GM23338 (cell line): Measurements from ENCODE around the gene HECTD3. TPM values are rescaled to one million over a fixed set of nuclear protein-coding genes. Genes with fewer than 3 reads are reported as not detected.
"Not testable (repeated sequence)": the region's sequence is repeated elsewhere in the genome, so short reads cannot be mapped to it uniquely, and the experiment has no call there.

ENCODE experiments used
- ATAC-seq: fragments of 200-7000 bp; cut with Tn5 transposase; 3 replicates; pipeline ENCODE4 v1.9.1; 2020
- DNase-seq: peaks from one replicate; pipeline ENCODE4 v3.0.0-alpha.2; 2015; ENCODE audit warnings: low spot score
- H2AFZ ChIP-seq: fragments of 200-600 bp; sonication (generic); 2 replicates; pipeline ENCODE4 v1.8.0; 2016; ENCODE audit warnings: antibody characterized with exemption, mild to moderate bottlenecking, moderate library complexity
- H3F3A ChIP-seq: fragments of 200-600 bp; sonication (generic); replicated peaks from 2 replicates; pipeline ENCODE4 v1.8.0; 2017; ENCODE audit warnings: antibody characterized with exemption, mixed run types, low read depth
- H3K27ac ChIP-seq: fragments of 200-600 bp; sonication (generic); 2 replicates; pipeline ENCODE4 v1.6.1; 2016; ENCODE audit warnings: low read depth
- H3K27me3 ChIP-seq: fragments of 200-600 bp; sonication (generic); 2 replicates; pipeline ENCODE4 v1.8.0; 2016; ENCODE audit warnings: mild to moderate bottlenecking, mixed run types, moderate library complexity; ENCODE audit not compliant: insufficient read depth
- H3K36me3 ChIP-seq: fragments of 200-600 bp; sonication (generic); 2 replicates; pipeline ENCODE4 v1.8.0; 2016; ENCODE audit warnings: mild to moderate bottlenecking; ENCODE audit not compliant: insufficient read depth
- H3K4me1 ChIP-seq: fragments of 200-600 bp; sonication (generic); 2 replicates; pipeline ENCODE4 v1.8.0; 2016; ENCODE audit warnings: mild to moderate bottlenecking, moderate library complexity; ENCODE audit not compliant: insufficient read depth
- H3K4me2 ChIP-seq: fragments of 200-600 bp; sonication (generic); 2 replicates; pipeline ENCODE4 v1.7.1; 2017; ENCODE audit warnings: mixed run types
- H3K4me3 ChIP-seq: fragments of 200-600 bp; sonication (generic); 2 replicates; pipeline ENCODE4 v1.6.1; 2016; ENCODE audit warnings: mixed run types
- H3K79me2 ChIP-seq: fragments of 200-600 bp; sonication (generic); replicated peaks from 2 replicates; pipeline ENCODE4 v1.8.0; 2017; ENCODE audit warnings: mild to moderate bottlenecking; ENCODE audit not compliant: insufficient read depth
- H3K9me2 ChIP-seq: fragments of 200-600 bp; sonication (generic); 2 replicates; pipeline ENCODE4 v1.8.0; 2017; ENCODE audit not compliant: insufficient read depth
- H4K20me1 ChIP-seq: fragments of 200-600 bp; sonication (generic); replicated peaks from 2 replicates; pipeline ENCODE4 v1.8.0; 2017; ENCODE audit warnings: mild to moderate bottlenecking; ENCODE audit not compliant: insufficient read depth
- H3K27ac Mint-ChIP-seq: 2 replicates; pipeline ENCODE4 v1.8.0; 2020; ENCODE audit warnings: inconsistent platforms, mild to moderate bottlenecking, moderate library complexity, mixed read lengths
- H3K27me3 Mint-ChIP-seq: 3 replicates; pipeline ENCODE4 v1.8.0; 2022; ENCODE audit warnings: low read depth, mild to moderate bottlenecking, moderate library complexity, mixed read lengths, inconsistent platforms; ENCODE audit not compliant: insufficient read depth, poor library complexity
- H3K36me3 Mint-ChIP-seq: 3 replicates; pipeline ENCODE4 v1.8.0; 2021; ENCODE audit warnings: low read depth, mild to moderate bottlenecking, inconsistent platforms, moderate library complexity, mixed read lengths
- H3K4me1 Mint-ChIP-seq: 3 replicates; pipeline ENCODE4 v1.8.0; 2020; ENCODE audit warnings: mild to moderate bottlenecking, inconsistent platforms, mixed read lengths
- H3K4me3 Mint-ChIP-seq: 3 replicates; pipeline ENCODE4 v1.8.0; 2021; ENCODE audit warnings: moderate library complexity, mild to moderate bottlenecking, inconsistent platforms, mixed read lengths
- H3K9me3 Mint-ChIP-seq: 3 replicates; pipeline ENCODE4 v1.8.0; 2020; ENCODE audit warnings: moderate library complexity, mild to moderate bottlenecking, inconsistent platforms, mixed read lengths
- CREB1 ChIP-seq: fragments of 250-450 bp; sonication (Bioruptor Pico); IDR thresholded peaks from 2 replicates; pipeline ENCODE4 v1.5.0; 2020; ENCODE audit warnings: low read depth, mild to moderate bottlenecking, moderate library complexity
- EZH2 ChIP-seq: fragments of 200-600 bp; sonication (generic); IDR thresholded peaks from one replicate; pipeline ENCODE4 v1.8.0; 2017; ENCODE audit warnings: antibody characterized with exemption, mild to moderate bottlenecking, low read depth; ENCODE audit not compliant: unreplicated experiment
- JUNB ChIP-seq: IDR thresholded peaks from one replicate; pipeline ENCODE4 v1.6.1; 2016; ENCODE audit warnings: antibody characterized with exemption; ENCODE audit not compliant: unreplicated experiment
- NANOG ChIP-seq: IDR thresholded peaks from 2 replicates; pipeline ENCODE4 v1.6.1; 2016; ENCODE audit warnings: antibody characterized with exemption, borderline replicate concordance
- POLR2AphosphoS5 ChIP-seq: IDR thresholded peaks from 2 replicates; pipeline ENCODE4 v1.6.1; 2016; ENCODE audit warnings: antibody characterized with exemption, low read depth
- ZNF114 ChIP-seq: fragments of 250-450 bp; sonication (Bioruptor Pico); IDR thresholded peaks from 2 replicates; pipeline ENCODE4 v1.5.0; 2020; ENCODE audit warnings: mild to moderate bottlenecking, moderate library complexity
- ZNF331 ChIP-seq: fragments of 250-450 bp; sonication (Bioruptor Pico); IDR thresholded peaks from 2 replicates; pipeline ENCODE4 v1.5.0; 2020; ENCODE audit warnings: low read depth, mild to moderate bottlenecking, moderate library complexity
- polyA plus RNA-seq: library from polyadenylated mRNA; unstranded; fragments of >200 nt; fragmentation: Nextera tagmentation; extraction: Ambion mirVana; gene quantifications from 2 replicates; pipeline ENCODE4 v1.2.1, GENCODE V29; 2016
- total RNA-seq: library from RNA; depleted of rRNA; stranded (reverse); fragments of >200 nt; shearing (Covaris generic); gene quantifications from 2 replicates; pipeline ENCODE4 v1.2.3, GENCODE V29; 2014
- TF ChIP-seq, protein P1 (sequence below): fragments of 250-450 bp; sonication (Bioruptor Pico); IDR thresholded peaks from 2 replicates; pipeline ENCODE4 v1.5.0; 2020; ENCODE audit warnings: mild to moderate bottlenecking, moderate library complexity

The HECTD3 gene
- total and polyA plus RNA-seq, 2 experiments from 2014 or later = 13.1 to 31.4 TPM

GRCh38 chr1:45001576-45001975, 9.5 kb downstream of the HECTD3 start:
- not testable (repeated sequence) for H3K27ac ChIP-seq, H3K4me2 ChIP-seq, H3K27ac Mint-ChIP-seq, H3K79me2 ChIP-seq, H3K36me3 ChIP-seq, DNase-seq, H4K20me1 ChIP-seq, H3K9me3 Mint-ChIP-seq, H3K27me3 Mint-ChIP-seq, ATAC-seq, H3K27me3 ChIP-seq, H3K4me1 ChIP-seq, H3K9me2 ChIP-seq, H3F3A ChIP-seq, H3K4me1 Mint-ChIP-seq, H2AFZ ChIP-seq, H3K4me3 ChIP-seq, H3K4me3 Mint-ChIP-seq
- peaks cover 12% of the 10 kb centered on the region for H3K36me3 Mint-ChIP-seq

GRCh38 chr1:45001011-45001481, 10.1 kb downstream of the HECTD3 start:
- no peak overlapping the region for H3K4me3 ChIP-seq
- no peaks in the 10 kb centered on the region for H3F3A ChIP-seq
- peaks cover 6% of the 10 kb centered on the region; the same call in 1 of the 2 replicates for H3K4me1 ChIP-seq
- Mint-ChIP-seq H3K27me3 (no peaks in the 10 kb centered on the region), H3K4me3 (no peak overlapping the region), H3K9me3 (no peaks in the 10 kb centered on the region), H3K4me1 (peaks cover 5% of the 10 kb centered on the region; the same call in 1 of the 3 replicates), H3K36me3 (peaks cover 12% of the 10 kb centered on the region), H3K27ac (no peak overlapping the region)
- H3K36me3 ChIP-seq = no peaks in the 10 kb centered on the region
- peak overlapping the region; percentile 78; the same call in 1 of the 2 replicates for H3K27ac ChIP-seq
- H2AFZ ChIP-seq = no peak overlapping the region
- peak; percentile 20 for DNase-seq
- ATAC-seq = peak; percentile 71
- H3K4me2 ChIP-seq = no peak overlapping the region
- H4K20me1 ChIP-seq = no peaks in the 10 kb centered on the region; the same call in 1 of the 2 replicates
- no peaks in the 10 kb centered on the region for H3K79me2 ChIP-seq
- no peaks in the 10 kb centered on the region for H3K27me3 ChIP-seq
- TF ChIP-seq JUNB = no peak
- TF ChIP-seq POLR2AphosphoS5 = no peak
- TF ChIP-seq, protein P1, sequence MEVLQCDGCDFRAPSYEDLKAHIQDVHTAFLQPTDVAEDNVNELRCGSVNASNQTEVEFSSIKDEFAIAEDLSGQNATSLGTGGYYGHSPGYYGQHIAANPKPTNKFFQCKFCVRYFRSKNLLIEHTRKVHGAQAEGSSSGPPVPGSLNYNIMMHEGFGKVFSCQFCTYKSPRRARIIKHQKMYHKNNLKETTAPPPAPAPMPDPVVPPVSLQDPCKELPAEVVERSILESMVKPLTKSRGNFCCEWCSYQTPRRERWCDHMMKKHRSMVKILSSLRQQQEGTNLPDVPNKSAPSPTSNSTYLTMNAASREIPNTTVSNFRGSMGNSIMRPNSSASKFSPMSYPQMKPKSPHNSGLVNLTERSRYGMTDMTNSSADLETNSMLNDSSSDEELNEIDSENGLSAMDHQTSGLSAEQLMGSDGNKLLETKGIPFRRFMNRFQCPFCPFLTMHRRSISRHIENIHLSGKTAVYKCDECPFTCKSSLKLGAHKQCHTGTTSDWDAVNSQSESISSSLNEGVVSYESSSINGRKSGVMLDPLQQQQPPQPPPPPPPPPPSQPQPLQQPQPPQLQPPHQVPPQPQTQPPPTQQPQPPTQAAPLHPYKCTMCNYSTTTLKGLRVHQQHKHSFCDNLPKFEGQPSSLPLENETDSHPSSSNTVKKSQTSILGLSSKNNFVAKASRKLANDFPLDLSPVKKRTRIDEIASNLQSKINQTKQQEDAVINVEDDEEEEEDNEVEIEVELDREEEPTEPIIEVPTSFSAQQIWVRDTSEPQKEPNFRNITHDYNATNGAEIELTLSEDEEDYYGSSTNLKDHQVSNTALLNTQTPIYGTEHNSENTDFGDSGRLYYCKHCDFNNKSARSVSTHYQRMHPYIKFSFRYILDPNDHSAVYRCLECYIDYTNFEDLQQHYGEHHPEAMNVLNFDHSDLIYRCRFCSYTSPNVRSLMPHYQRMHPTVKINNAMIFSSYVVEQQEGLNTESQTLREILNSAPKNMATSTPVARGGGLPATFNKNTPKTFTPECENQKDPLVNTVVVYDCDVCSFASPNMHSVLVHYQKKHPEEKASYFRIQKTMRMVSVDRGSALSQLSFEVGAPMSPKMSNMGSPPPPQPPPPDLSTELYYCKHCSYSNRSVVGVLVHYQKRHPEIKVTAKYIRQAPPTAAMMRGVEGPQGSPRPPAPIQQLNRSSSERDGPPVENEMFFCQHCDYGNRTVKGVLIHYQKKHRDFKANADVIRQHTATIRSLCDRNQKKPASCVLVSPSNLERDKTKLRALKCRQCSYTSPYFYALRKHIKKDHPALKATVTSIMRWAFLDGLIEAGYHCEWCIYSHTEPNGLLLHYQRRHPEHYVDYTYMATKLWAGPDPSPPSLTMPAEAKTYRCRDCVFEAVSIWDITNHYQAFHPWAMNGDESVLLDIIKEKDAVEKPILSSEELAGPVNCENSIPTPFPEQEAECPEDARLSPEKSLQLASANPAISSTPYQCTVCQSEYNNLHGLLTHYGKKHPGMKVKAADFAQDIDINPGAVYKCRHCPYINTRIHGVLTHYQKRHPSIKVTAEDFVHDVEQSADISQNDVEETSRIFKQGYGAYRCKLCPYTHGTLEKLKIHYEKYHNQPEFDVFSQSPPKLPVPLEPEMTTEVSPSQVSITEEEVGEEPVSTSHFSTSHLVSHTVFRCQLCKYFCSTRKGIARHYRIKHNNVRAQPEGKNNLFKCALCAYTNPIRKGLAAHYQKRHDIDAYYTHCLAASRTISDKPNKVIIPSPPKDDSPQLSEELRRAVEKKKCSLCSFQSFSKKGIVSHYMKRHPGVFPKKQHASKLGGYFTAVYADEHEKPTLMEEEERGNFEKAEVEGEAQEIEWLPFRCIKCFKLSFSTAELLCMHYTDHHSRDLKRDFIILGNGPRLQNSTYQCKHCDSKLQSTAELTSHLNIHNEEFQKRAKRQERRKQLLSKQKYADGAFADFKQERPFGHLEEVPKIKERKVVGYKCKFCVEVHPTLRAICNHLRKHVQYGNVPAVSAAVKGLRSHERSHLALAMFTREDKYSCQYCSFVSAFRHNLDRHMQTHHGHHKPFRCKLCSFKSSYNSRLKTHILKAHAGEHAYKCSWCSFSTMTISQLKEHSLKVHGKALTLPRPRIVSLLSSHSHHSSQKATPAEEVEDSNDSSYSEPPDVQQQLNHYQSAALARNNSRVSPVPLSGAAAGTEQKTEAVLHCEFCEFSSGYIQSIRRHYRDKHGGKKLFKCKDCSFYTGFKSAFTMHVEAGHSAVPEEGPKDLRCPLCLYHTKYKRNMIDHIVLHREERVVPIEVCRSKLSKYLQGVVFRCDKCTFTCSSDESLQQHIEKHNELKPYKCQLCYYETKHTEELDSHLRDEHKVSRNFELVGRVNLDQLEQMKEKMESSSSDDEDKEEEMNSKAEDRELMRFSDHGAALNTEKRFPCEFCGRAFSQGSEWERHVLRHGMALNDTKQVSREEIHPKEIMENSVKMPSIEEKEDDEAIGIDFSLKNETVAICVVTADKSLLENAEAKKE = no peak
- no peak for TF ChIP-seq ZNF114 (CRISPR knock-in tag)
- TF ChIP-seq EZH2 = no peak
- no peak for TF ChIP-seq CREB1 (CRISPR knock-in tag)
- TF ChIP-seq ZNF331 = no peak
- TF ChIP-seq NANOG = no peak
- no peaks in the 10 kb centered on the region for H3K9me2 ChIP-seq
